Right ventricle myocardium inferior (tissue), 1 donor: ENCODE measurements around the gene WDR72. TPM values are rescaled to one million over a fixed set of nuclear protein-coding genes. Genes with fewer than 3 reads are reported as not detected.
A peak's percentile ranks its signal among the peaks of the same experiment; 100 is the strongest.

Source experiments
- ATAC-seq: fragments of 200-7000 bp; cut with Tn5 transposase; one replicate; pipeline ENCODE4 v1.9.1; 2020; ENCODE audit warnings: mild to moderate bottlenecking, moderate library complexity
- DNase-seq: peaks from one replicate; pipeline ENCODE4 v3.0.0; 2021; ENCODE audit errors: missing footprints
- intact Hi-C: fragments of 100-400 bp; cut with DNase I; formaldehyde crosslinking; loops from one replicate; pipeline ENCODE4 v1.11.0; 2022
- total RNA-seq: library from RNA; stranded (reverse); fragmentation: NEBNext Ultra II Directional; extraction: Animal tissue kit (Norgen Biotek cat#: 25700); gene quantifications from one replicate; pipeline ENCODE4 v1.2.1, GENCODE V29; 2021
- donor health status: DM: no; HTN: yes; CAD: no; lungs with severe emphysema.

WDR72 gene
- total RNA-seq, 1 donor from 2014 or later, result not detected

DNA sequence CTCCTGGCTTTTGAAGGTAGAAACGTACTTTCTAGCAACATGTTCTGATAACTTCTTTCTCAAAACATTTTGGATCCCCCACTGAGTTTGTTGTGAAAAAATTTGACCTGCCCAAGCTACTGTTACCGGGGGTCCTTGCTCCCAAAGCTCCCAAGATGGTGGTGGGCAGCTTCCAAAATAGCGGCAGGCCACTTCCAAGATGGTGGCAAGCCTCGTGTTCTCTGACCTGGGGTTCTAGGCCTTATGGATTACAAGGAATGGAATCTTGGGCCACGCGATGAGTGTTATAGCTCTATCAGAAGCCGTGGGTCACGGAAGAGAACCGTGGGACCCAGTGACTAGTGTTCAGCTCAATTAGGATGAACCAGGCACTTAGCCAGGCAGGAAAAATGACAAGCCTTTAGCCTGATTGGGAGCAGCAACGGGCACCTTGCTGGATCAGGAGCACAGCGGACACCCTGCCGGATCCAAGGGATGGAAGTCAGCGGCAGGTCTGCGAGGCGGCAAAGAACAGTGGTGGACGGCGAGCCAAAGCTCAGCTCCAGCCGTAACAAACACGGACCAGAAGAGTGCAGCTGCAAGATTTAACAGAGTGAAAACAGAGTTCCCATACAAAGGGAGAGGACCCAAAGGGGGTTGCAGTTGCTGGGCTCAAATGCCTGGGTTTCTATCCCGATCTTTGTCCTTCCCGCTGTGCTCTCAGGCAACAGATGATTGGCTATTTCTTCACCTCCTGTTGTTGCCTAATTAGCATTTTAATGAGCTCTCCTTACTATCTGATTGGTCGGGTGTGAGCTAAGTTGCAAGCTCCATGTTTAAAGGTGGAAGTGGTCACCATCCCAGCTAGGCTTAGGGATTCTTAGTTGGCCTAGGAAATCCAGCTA, 133.3 kb downstream of the WDR72 start:
- intact Hi-C loops, result no loop called here
- ATAC-seq, result no peak
- no peak for DNase-seq

DNA sequence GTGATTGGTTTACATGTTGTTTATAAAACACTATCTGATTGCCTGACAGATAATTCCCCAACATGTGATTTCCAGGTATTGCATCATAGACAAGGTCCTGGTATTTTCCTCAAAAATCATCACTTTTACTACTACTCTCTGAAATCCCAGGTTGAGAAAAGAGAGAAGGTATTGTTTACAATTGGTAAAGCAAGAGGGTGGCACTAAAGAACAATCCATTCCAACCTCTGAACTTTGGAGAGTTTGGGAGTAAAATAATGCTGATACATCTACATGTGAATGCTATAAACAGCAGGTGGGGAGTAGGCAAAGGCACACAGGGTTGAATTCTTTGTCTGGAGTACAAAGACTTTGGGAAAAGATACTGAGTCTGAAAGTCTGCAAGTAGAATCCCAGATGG, 134.2 kb downstream of the WDR72 start:
- intact Hi-C loops, result no loop called here
- ATAC-seq, result no peak
- DNase-seq, result no peak

DNA sequence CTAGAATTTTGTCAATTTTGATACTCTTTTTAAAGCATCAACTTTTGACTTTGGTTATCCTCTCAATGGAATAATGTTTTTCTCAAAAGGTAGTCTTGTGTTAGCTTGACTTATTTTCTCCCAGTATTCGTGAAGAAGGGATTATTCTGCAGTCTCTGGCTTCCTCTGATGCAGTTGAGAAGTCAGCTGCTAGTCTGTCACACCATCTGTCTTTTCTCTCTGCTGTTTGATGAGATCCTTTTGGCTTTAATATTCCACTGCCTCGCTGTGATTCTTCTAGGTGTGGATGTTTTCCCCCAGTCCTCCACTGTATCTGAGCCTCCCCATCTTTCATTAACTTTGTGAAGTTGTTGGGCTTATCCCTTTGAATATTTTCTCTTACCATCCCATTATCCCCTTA, 141.0 kb downstream of the WDR72 start:
- intact Hi-C loops, result no loop called here
- DNase-seq (no peak), ATAC-seq (no peak)

DNA sequence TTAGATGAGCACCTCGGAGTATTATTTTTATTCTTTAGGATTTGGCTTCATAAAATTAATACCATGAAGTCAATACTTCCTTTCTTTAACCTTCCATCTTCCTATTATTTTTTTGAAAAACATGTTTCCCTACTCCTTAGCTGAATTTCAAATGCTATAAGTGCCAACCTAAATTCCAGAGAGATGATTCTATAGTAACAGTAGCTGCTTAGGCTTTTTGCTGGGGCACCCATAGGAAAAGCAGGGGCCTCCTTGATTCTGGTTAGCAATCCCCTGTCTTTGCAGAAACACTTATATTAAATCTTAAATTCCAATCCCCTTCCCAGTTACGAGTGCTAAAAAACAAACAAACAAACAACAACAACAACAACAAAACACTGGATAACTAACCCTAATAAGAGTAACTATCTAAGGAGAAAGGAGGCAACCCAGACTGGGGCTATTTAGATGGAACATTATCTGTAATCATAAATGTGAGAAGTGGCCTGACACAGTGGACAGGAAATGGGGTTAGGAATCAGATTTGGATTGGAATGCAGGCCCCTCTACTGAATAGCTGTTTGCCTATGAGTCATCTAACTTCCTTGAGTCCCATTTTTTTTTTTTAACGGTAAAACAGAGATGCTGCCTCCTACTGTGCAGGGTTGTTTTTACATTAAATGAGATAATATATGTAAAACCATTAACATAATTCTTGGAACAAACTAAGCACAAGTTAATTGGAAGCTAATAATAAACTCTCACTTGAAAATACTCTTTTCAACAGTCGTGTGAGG, 148.1 kb downstream of the WDR72 start:
- intact Hi-C loops, result no loop called here
- ATAC-seq, result no peak
- no peak for DNase-seq

DNA sequence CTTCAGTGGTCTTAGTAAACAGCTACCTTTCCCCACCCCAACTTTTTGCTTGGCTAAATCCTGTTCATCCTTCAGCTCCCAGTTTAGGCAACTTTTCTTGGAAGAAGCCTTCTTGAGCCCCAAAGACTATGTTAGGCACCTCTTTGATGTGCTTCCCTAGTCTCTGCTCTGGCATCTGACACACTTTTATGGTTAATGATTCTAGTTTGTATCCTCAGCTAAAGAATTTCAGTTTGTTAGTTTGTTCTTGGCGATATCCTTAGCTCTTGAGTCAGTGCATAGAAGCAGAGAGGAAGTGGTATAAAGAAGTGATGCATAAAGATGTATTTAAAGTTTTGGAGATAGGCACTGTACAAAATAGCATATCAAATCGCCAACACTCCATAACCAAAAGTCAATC, 168.4 kb downstream of the WDR72 start:
- intact Hi-C loops, result no loop called here
- no peak for ATAC-seq
- no peak for DNase-seq

DNA sequence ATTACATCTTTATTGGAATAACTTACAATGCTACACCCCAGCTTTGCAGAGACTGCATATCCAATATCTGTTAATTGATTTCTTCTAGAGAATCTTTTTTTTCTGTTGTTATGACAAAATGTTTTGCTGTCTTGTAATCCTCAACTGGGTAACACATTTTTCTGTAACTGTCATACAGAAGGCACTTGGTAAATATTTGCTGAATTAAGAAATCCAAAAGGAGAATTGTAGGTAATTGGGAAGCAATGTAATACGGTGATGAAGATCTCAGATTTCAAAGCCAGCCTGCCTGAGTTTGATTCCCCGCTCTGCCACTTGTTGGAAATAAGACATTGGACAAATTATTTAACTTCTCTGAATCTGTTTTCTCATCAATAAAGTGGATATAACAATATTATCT, 169.1 kb downstream of the WDR72 start:
- DNase-seq (no peak), ATAC-seq (no peak)
- intact Hi-C loops, result no loop called here

DNA sequence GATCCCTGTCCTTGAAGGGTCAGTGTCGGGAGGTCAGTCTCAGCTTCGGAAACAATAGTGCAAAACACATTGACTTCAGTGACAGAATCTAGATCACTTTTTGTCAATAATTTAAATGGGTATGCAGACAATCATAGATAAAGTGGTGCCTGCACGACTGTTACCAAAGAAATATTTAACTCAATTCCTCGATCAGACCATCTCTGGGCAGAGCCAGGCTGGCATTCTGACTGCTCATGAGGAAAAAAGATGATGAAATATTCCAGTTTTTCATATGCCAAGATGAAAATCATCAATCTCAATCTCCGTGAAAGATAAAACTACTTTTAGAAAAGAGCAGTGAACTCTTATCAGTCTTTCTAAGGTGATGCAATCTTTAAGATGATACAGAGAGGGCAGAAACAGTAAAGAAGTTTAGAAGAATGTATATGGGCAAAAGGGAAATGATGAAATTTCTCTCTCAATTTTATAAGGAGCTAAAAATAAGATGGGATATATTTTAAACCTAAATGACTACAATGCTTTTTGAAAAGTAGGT, 169.9 kb downstream of the WDR72 start:
- intact Hi-C loops, result no loop called here
- ATAC-seq (no peak), DNase-seq (no peak)

DNA sequence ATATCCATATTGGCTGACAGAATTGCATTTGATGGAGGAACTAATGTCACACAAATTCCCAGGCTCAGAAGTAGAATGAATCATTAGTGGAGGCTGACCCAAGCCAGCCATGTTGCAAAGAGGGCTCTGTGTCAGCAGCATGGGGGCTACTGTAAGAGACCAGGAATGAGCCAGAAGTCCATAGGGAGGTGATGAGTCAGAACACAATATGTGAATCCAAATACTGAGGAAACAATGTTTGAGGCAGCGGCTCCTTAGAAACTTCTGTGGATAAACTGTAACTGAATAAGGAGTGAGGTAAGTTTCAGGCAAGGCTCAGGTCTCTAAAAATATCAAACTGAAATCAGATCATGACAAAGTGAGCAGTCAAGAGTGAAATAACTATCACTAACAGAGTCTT, 170.7 kb downstream of the WDR72 start:
- DNase-seq (no peak), ATAC-seq (no peak)
- intact Hi-C loops, result no loop called here

DNA sequence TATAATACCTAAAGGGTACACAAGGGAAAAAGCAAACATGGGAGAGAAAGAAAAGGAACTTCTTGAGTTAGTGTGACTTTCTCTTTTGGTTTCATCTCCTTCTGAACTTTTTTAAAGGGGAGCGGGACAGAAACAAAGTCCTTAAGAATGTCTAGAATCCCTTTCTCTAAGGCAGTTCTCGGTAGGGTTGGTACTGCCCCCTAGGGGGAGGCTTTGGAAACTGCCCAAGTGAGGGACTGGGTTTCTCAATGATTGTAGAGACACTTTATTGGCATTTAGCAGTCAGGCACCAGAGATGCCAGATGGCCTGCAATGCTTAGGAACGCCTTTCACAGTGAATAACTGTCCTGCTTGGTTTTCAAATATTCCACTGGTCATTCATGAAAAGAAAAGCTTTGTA, 172.7 kb downstream of the WDR72 start:
- DNase-seq (peak; percentile 48), ATAC-seq (no peak)
- intact Hi-C loops, result no loop called here

DNA sequence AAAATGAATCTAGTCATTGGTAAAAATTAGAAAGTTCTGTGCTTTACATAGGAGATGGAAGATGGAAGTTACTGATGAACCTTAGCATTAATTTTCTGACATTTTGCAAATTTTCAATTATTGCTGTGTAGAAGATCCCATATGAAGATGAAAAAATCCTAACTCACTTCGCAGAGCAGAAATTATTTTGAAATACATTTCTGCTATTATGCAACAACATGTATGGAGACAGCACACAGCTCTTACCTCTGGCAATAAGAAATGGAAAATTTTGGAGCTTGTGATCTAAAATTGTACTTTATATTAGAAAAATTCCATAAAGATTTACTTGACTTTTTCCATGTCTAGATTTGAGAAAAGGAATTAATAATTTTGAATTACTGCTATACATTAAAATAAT, 177.9 kb downstream of the WDR72 start:
- ATAC-seq (no peak), DNase-seq (no peak)
- intact Hi-C loops, result no loop called here

DNA sequence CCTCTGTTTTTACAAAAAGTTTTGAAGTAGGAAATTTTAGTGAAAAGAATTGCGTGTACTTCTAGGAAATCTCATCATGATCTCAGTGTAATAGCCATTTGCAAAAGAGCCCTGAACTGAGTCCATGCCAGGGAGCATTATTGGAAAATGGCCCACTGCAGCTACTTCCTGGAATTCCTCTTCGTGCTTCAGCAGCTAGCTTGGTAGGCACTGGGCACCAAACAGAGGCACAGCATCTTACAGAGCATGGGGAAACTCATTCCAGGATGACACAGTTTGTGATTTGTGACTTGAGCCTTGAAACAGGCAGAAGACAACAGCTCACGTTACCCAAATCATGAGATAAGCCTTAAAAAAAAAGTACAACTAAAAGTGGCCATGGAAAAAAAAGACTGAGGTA, 179.1 kb downstream of the WDR72 start:
- intact Hi-C loops, result no loop called here
- ATAC-seq, result no peak
- no peak for DNase-seq

DNA sequence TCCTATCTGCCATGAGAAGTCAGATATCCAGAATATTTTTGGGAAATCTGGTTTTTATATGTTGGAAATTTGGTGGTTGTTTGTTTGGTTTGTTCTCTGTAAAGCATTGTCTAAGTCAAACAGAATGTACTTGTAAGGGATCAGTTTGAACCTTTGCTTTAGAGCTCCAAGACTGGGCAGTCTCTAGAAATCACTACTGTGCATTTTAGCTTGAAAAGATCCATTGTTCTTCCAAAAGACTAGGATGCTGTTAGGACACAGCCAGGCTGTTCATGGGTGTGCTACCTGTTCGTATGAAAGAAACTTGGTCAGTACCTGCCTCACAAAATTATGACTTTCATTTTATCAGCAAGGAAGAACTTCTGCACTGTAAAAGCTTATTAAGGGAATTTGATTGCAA, 182.6 kb downstream of the WDR72 start:
- DNase-seq (no peak), ATAC-seq (no peak)
- intact Hi-C loops, result no loop called here

DNA sequence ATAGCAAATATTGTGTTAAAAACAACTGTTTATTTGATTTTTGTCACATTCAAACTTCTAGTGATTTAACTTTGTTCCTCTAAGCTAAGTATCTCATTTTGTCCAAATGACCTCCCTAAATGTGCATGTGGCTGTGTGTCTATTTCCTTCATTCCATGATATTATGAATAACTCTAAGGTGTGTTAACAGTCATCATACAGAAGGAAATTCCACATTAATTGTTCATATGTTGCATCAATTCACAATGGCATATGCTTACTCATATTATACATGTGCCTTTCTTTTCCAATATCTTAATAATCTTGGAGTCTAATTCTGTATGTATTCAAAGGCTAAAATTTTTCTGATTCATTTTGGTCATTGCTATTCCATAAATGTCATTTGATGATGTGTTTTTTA, 186.4 kb downstream of the WDR72 start:
- intact Hi-C loops, result no loop called here
- ATAC-seq (no peak), DNase-seq (no peak)

DNA sequence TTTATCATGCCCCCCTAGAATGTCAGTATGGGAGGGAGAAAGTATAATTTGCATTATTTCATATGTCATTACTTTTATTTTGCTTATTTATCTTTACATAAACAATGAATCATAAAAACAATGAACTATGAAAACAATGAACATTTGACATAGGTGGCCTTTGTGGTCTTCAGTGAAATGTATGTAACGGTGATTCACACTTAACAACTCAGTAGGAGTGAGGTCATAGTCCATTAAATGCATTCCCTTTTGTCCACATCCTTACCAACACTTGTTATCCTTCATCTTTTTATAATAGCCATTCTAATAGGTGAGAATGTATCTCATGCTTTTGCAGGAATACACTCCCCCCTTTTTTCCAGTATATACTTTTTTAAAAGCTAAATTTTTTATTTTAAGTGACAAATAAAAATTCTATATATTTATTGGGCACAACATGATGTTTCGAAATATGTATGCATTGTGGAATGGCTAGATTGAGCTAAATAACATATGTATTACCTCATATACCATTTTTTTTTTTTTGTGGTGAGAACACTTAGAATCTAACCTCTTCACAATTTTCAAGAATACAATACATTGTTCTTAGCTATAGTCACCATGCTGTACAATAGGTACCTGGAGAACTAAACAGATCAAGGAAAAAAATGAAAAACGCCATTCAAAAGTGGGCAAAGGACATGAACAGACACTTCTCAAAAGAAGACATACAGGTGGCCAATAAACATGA, 189.5 kb downstream of the WDR72 start:
- ATAC-seq (no peak), DNase-seq (no peak)
- intact Hi-C loops, result no loop called here

DNA sequence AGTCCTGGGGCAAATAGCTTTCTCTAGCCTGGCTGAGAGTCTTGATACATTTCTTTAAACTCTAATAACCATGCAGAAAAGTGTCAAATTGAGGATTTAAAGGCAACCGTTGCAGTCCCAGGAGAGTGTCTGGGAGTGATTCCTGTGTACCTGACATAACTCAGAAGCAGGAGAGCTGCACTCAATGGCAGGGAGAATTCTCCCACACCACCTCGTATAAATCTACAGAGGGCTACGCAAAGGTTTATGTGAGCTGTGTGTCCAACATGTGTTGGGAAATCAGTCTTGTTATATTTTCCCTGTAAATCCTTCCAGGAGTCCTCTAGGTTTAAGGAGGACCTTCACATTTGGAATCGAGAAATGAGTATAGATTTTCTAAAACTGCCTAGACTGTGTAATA, 192.6 kb downstream of the WDR72 start:
- ATAC-seq (no peak), DNase-seq (no peak)
- intact Hi-C loops, result no loop called here

DNA sequence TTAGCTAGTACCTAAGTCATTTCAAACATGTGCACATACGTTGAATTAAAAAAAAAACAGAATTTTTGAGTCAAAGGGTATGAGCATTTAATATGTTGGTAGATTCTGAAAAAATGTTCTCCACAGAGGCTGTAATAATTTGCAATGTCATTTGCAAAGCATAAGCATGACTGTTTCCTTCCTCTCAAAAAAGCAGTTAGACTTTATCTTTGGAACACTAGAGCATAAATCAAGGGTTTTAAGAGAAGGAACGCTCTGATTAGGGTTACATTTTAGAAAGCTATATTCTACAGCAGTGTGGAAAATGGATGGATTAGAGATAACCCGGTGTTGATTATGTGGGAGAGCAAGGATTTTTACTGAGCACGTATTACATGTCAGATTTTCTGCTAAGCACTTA, 193.7 kb downstream of the WDR72 start:
- no peak for ATAC-seq
- no peak for DNase-seq
- intact Hi-C loops, result no loop called here

DNA sequence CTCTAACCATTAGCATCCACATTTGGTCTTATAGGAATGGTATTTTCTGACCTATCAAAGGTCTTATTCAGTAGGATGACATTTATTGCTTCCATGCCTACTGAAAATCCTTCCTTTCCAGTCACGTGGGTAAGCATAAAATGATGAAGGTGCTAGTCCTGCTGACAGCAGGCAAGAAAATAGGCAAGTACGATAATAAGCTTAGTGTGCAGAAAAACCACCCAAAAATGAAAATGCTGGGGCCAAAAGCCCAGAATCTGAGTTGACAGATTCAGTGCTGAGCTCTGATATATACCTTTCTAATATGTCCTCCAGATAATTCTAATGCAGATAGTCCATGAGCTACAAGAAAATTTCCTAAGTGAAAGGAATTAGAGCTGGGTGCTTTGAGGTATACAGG, 194.8 kb downstream of the WDR72 start:
- DNase-seq, result no peak
- no peak for ATAC-seq
- intact Hi-C loops, result no loop called here

DNA sequence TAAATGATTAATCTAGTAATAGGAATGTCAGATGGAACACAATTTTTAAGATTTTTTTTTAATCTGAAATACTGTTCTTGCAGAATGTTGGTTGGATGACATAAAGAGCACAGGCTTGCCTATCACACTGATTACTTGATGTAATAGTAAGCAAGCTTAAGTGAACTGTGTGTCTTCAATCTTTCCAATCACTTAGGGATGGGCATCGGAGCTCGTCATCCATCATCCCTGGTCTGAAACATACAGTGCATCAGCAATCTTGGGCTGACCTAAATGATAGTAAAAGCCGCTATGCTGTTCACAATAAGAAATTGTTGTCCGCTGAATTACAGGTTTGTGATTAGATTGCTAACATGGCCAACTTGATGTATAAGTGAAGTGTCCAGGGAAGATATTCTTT, 195.8 kb downstream of the WDR72 start:
- DNase-seq (no peak), ATAC-seq (no peak)
- intact Hi-C loops, result no loop called here
